PC-3 (cell line): Measurements from ENCODE around the gene LIMK1.

Source experiments
- EZH2 ChIP-seq: fragments of 300-600 bp; sonication (generic); IDR thresholded peaks from one replicate; pipeline ENCODE4 v1.6.1; 2017; ENCODE audit warnings: antibody characterized with exemption, mild to moderate bottlenecking, low read length; ENCODE audit not compliant: unreplicated experiment
- EZH2phosphoT487 ChIP-seq: fragments of 300-600 bp; sonication (generic); IDR thresholded peaks from 2 replicates; pipeline ENCODE4 v1.6.1; 2018; ENCODE audit warnings: mild to moderate bottlenecking, antibody characterized with exemption, low read length, borderline replicate concordance
- TF ChIP-seq, protein P1 (sequence below): fragments of 300-600 bp; sonication (generic); conservative IDR thresholded peaks from 2 replicates; pipeline ENCODE4 v1.5.1; 2017; ENCODE audit warnings: antibody characterized with exemption, low read depth, mild to moderate bottlenecking, low read length

DNA sequence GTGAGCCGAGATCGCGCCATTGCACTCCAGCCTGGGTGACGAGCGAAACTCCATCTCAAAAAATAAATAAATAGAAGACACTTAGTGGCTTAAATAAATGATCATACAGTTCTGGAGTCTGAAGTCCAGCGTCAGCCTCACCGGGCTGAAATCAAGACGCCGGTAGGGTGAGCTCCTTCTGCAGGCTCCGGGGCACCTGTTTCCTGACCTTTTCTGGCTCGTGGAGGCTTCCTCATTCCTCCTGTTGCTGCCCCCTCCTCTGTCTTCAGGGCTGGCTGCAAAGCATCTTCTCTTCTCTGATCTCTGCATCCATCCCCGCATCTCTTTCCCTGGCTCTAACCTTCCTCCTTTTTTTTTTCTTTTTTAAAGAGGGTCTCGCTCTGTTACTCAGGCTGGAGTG, 32.8 kb downstream of the LIMK1 start:
- TF ChIP-seq EZH2: no peak
- TF ChIP-seq, protein P1, sequence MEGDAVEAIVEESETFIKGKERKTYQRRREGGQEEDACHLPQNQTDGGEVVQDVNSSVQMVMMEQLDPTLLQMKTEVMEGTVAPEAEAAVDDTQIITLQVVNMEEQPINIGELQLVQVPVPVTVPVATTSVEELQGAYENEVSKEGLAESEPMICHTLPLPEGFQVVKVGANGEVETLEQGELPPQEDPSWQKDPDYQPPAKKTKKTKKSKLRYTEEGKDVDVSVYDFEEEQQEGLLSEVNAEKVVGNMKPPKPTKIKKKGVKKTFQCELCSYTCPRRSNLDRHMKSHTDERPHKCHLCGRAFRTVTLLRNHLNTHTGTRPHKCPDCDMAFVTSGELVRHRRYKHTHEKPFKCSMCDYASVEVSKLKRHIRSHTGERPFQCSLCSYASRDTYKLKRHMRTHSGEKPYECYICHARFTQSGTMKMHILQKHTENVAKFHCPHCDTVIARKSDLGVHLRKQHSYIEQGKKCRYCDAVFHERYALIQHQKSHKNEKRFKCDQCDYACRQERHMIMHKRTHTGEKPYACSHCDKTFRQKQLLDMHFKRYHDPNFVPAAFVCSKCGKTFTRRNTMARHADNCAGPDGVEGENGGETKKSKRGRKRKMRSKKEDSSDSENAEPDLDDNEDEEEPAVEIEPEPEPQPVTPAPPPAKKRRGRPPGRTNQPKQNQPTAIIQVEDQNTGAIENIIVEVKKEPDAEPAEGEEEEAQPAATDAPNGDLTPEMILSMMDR: no peak
- TF ChIP-seq EZH2phosphoT487: no peak
